HCT116 (cell line): ENCODE data around the gene CADM3.

ENCODE experiments used
- CBX3 ChIP-seq: IDR thresholded peaks from 2 replicates; pipeline ENCODE4 v1.6.1; 2012; ENCODE audit warnings: low read depth
- CEBPB ChIP-seq: IDR thresholded peaks from 2 replicates; pipeline ENCODE4 v1.6.1; 2012; ENCODE audit warnings: low read depth
- CTCF ChIP-seq, 3 experiments: fragments of 200-600 bp in 1 of 3; sonication (generic) in 1 of 3; IDR thresholded peaks in 2 of 3; conservative IDR thresholded peaks in 1 of 3; 2 replicates each; pipeline ENCODE4 v1.5.1; 2012 to 2017; ENCODE audit warnings: low read depth in 2 of 3, low read length in 2 of 3, antibody characterized with exemption in 1 of 3, borderline replicate concordance in 1 of 3, control low read depth in 1 of 3, mild to moderate bottlenecking in 1 of 3, mixed read lengths in 1 of 3, mixed run types in 1 of 3, moderate library complexity in 1 of 3; ENCODE audit not compliant: insufficient read depth in 1 of 3
- EZH2 ChIP-seq: fragments of 200-600 bp; sonication (generic); IDR thresholded peaks from 2 replicates; pipeline ENCODE4 v1.6.1; 2017; ENCODE audit warnings: antibody characterized with exemption, mixed run types
- EZH2phosphoT487 ChIP-seq: fragments of 200-600 bp; IDR thresholded peaks from 2 replicates; pipeline ENCODE4 v1.6.1; 2018; ENCODE audit warnings: antibody characterized with exemption, borderline replicate concordance
- FOSL1 ChIP-seq: IDR thresholded peaks from 2 replicates; pipeline ENCODE4 v1.6.1; 2012; ENCODE audit warnings: low read depth
- MAX ChIP-seq: IDR thresholded peaks from 2 replicates; pipeline ENCODE4 v1.6.1; 2012
- POLR2AphosphoS5 ChIP-seq: IDR thresholded peaks from 2 replicates; pipeline ENCODE4 v1.6.1; 2011; ENCODE audit warnings: mild to moderate bottlenecking, low read depth, low read length, moderate library complexity
- REST ChIP-seq: IDR thresholded peaks from 2 replicates; pipeline ENCODE4 v1.6.1; 2012; ENCODE audit warnings: low read depth
- SIN3A ChIP-seq: IDR thresholded peaks from 2 replicates; pipeline ENCODE4 v1.6.1; 2012; ENCODE audit warnings: low read depth
- SP1 ChIP-seq: IDR thresholded peaks from 2 replicates; pipeline ENCODE4 v1.6.1; 2012; ENCODE audit warnings: low read depth
- YY1 ChIP-seq: IDR thresholded peaks from 2 replicates; pipeline ENCODE4 v1.6.1; 2011; ENCODE audit warnings: low read length, low read depth, moderate library complexity, mild to moderate bottlenecking; ENCODE audit not compliant: insufficient replicate concordance; ENCODE audit errors: extremely low read depth

- TF ChIP-seq CTCF (IDR thresholded peaks at IDR 0.05 in 2 of 3, conservative IDR thresholded peaks at IDR 0.05 in 1 of 3; ENCODE audit: borderline replicate concordance in 1 of 3, insufficient read depth in 1 of 3, low read depth in 2 of 3, low read length in 2 of 3) (no peak), POLR2AphosphoS5 (no peak; the same call in 1 of the 2 replicates), YY1 (no peak), CEBPB (no peak), FOSL1 (no peak), MAX (peak; percentile 38; the same call in 1 of the 2 replicates), CBX3 (peak; percentile 46; the same call in 1 of the 2 replicates), EZH2phosphoT487 (no peak), EZH2 (no peak), SP1 (no peak), REST (peak; percentile 99), SIN3A (peak; percentile 75)
These were observed 6.0 kb downstream of the CADM3 start for GRCh38 chr1:159177272-159177907.
